ENCODE data around the gene EXT2.

DNA sequence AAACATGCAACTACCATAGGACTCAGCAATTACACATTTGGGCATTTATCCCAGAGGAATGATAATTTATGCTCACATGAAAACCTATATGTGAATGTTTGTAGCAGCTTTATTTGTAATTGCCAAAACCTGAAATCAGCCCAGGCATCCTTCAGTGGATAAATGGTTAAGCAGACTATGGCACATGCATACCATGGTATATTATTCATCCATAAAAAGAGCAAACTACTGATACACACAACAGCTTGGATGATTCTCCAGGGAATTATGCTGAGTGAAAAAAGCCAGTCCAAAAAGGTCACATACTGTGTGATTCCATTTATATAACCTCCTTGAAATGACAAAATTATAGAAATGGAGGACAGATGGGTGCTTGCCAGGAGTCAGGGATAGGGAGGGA lies 127.8 kb downstream of the EXT2 start:
- no peak for TF ChIP-seq POLR2A (IDR thresholded peaks at IDR 0.05)
- TF ChIP-seq, protein P1, sequence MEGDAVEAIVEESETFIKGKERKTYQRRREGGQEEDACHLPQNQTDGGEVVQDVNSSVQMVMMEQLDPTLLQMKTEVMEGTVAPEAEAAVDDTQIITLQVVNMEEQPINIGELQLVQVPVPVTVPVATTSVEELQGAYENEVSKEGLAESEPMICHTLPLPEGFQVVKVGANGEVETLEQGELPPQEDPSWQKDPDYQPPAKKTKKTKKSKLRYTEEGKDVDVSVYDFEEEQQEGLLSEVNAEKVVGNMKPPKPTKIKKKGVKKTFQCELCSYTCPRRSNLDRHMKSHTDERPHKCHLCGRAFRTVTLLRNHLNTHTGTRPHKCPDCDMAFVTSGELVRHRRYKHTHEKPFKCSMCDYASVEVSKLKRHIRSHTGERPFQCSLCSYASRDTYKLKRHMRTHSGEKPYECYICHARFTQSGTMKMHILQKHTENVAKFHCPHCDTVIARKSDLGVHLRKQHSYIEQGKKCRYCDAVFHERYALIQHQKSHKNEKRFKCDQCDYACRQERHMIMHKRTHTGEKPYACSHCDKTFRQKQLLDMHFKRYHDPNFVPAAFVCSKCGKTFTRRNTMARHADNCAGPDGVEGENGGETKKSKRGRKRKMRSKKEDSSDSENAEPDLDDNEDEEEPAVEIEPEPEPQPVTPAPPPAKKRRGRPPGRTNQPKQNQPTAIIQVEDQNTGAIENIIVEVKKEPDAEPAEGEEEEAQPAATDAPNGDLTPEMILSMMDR (IDR thresholded peaks at IDR 0.05), result no peak
